Liver (tissue), 9 donors: Measurements from ENCODE around the gene TRUB2. TPM values are rescaled to one million over a fixed set of nuclear protein-coding genes. Genes with fewer than 3 reads are reported as not detected.
A peak's percentile ranks its signal among the peaks of the same experiment; 100 is the strongest.

Source experiments
- DNase-seq: peaks from one replicate; pipeline ENCODE4 v3.0.0-alpha.2; 2017; ENCODE audit warnings: low spot score
- H3K27ac ChIP-seq, 2 donors: one replicate each; pipeline ENCODE4 v1.7.0; 2013; ENCODE audit warnings: inconsistent platforms in 2 of 2, low read length in 2 of 2, control low read depth in 1 of 2, low read depth in 1 of 2, mild to moderate bottlenecking in 1 of 2
- H3K27me3 ChIP-seq, 4 donors: one replicate each; pipeline versions ENCODE4 v1.6.1 to v1.7.0; 2013; ENCODE audit warnings: low read length in 3 of 4, inconsistent platforms in 1 of 4, mild to moderate bottlenecking in 1 of 4, moderate library complexity in 1 of 4; ENCODE audit not compliant: control insufficient read depth in 4 of 4, insufficient read depth in 4 of 4
- H3K36me3 ChIP-seq, 4 donors: one replicate each; pipeline versions ENCODE4 v1.6.1 to v1.7.0; 2013; ENCODE audit warnings: low read length in 3 of 4, mild to moderate bottlenecking in 3 of 4, low read depth in 1 of 4, moderate library complexity in 1 of 4; ENCODE audit not compliant: control insufficient read depth in 4 of 4, insufficient read depth in 3 of 4
- H3K4me1 ChIP-seq, 4 donors: one replicate each; pipeline versions ENCODE4 v1.6.1 to v1.7.0; 2013; ENCODE audit warnings: low read length in 3 of 4, mild to moderate bottlenecking in 3 of 4, moderate library complexity in 1 of 4; ENCODE audit not compliant: control insufficient read depth in 4 of 4, insufficient read depth in 4 of 4
- H3K4me3 ChIP-seq, 3 donors: one replicate each; pipeline versions ENCODE4 v1.6.1 to v1.7.0; 2013; ENCODE audit warnings: low read length in 3 of 3, control low read depth in 1 of 3, low read depth in 1 of 3, mild to moderate bottlenecking in 1 of 3
- H3K9ac ChIP-seq, 2 donors: one replicate each; pipeline ENCODE4 v1.7.0; 2013; ENCODE audit warnings: low read length in 2 of 2, mild to moderate bottlenecking in 2 of 2, moderate library complexity in 2 of 2, control low read depth in 1 of 2, low read depth in 1 of 2
- H3K9me3 ChIP-seq, 4 donors: one replicate each; pipeline versions ENCODE4 v1.6.1 to v1.7.0; 2013; ENCODE audit warnings: low read length in 3 of 4; ENCODE audit not compliant: control insufficient read depth in 4 of 4
- EGR1 ChIP-seq, 2 donors: IDR thresholded peaks; 2 replicates each; pipeline ENCODE4 v1.6.1; 2016 to 2018; ENCODE audit warnings: antibody characterized with exemption in 2 of 2, low read depth in 2 of 2
- FOXA1 ChIP-seq: IDR thresholded peaks from 2 replicates; pipeline ENCODE4 v1.6.1; 2016; ENCODE audit warnings: antibody characterized with exemption
- FOXA2 ChIP-seq: IDR thresholded peaks from 2 replicates; pipeline ENCODE4 v1.6.1; 2016; ENCODE audit warnings: antibody characterized with exemption
- GABPA ChIP-seq, 2 donors: IDR thresholded peaks in 1 of 2; conservative IDR thresholded peaks in 1 of 2; 2 replicates each; pipeline ENCODE4 v1.6.1; 2016; ENCODE audit warnings: antibody characterized with exemption in 2 of 2, mild to moderate bottlenecking in 1 of 2, moderate library complexity in 1 of 2
- HNF4A ChIP-seq, 2 donors: conservative IDR thresholded peaks; 2 replicates each; pipeline ENCODE4 v1.6.1; 2016; ENCODE audit warnings: antibody characterized with exemption in 2 of 2, mild to moderate bottlenecking in 2 of 2
- HNF4G ChIP-seq: IDR thresholded peaks from 2 replicates; pipeline ENCODE4 v1.6.1; 2016; ENCODE audit warnings: antibody characterized with exemption
- NR2F2 ChIP-seq: IDR thresholded peaks from 2 replicates; pipeline ENCODE4 v1.6.1; 2016; ENCODE audit warnings: antibody characterized with exemption
- RAD21 ChIP-seq, 2 donors: IDR thresholded peaks; 2 replicates each; pipeline ENCODE4 v1.6.1; 2016; ENCODE audit warnings: antibody characterized with exemption in 2 of 2, mild to moderate bottlenecking in 2 of 2
- SP1 ChIP-seq: IDR thresholded peaks from 2 replicates; pipeline ENCODE4 v1.6.1; 2018; ENCODE audit warnings: antibody characterized with exemption, mild to moderate bottlenecking
- TAF1 ChIP-seq: conservative IDR thresholded peaks from 2 replicates; pipeline ENCODE4 v1.6.1; 2016; ENCODE audit warnings: antibody characterized with exemption, mild to moderate bottlenecking
- YY1 ChIP-seq: IDR thresholded peaks from 2 replicates; pipeline ENCODE4 v1.6.1; 2016; ENCODE audit warnings: antibody characterized with exemption, mild to moderate bottlenecking
- WGBS: extraction: QIAGEN DNeasy Blood & Tissue Kit; methylation state at CpG from one replicate; pipeline ENCODE4 v1.1.7; 2013; 5-methylcytosine and 5-hydroxymethylcytosine counted together
- polyA plus RNA-seq, 2 donors: library from polyadenylated mRNA; stranded (reverse) in 1 of 2; unstranded in 1 of 2; fragments of 200-250 nt in 1 of 2; fragments of >200 nt in 1 of 2; fragmentation: Nextera tagmentation in 1 of 2; extraction: Ambion mirVana in 1 of 2; gene quantifications; one replicate each; pipeline versions ENCODE4 v1.2.1 to v1.2.3, GENCODE V29; 2013 to 2015
- total RNA-seq, 2 donors: library from RNA; depleted of rRNA; stranded (reverse); fragments of >200 nt; gene quantifications; one replicate each; pipeline ENCODE4 v1.2.3, GENCODE V29; 2014
- TF ChIP-seq, protein P1 (sequence below): IDR thresholded peaks from 2 replicates; pipeline ENCODE4 v1.6.1; 2016; ENCODE audit warnings: antibody characterized with exemption
- TF ChIP-seq, protein P2 (sequence below): fragments of 150-350 bp; IDR thresholded peaks from 2 replicates; pipeline ENCODE4 v1.5.1; 2017; ENCODE audit warnings: improper control_type of control experiment, low read depth, low read length; ENCODE audit not compliant: missing input control
- TF ChIP-seq, protein P3 (sequence below): IDR thresholded peaks from 2 replicates; pipeline ENCODE4 v1.6.1; 2016; ENCODE audit warnings: antibody characterized with exemption
- TF ChIP-seq, protein P4 (sequence below): IDR thresholded peaks from 2 replicates; pipeline ENCODE4 v1.6.1; 2016; ENCODE audit warnings: antibody characterized with exemption, mild to moderate bottlenecking
- TF ChIP-seq, protein P5 (sequence below): IDR thresholded peaks from 2 replicates; pipeline ENCODE4 v1.6.1; 2016; ENCODE audit warnings: antibody characterized with exemption
- donor health status: healthy.
- donor health status: healthy.
- donor health status: healthy.
- donor health status: healthy.
- donor health status: healthy.

The TRUB2 gene
- total and polyA plus RNA-seq, 4 donors, result 12.7 to 35.8 (median 19.4) TPM

DNA sequence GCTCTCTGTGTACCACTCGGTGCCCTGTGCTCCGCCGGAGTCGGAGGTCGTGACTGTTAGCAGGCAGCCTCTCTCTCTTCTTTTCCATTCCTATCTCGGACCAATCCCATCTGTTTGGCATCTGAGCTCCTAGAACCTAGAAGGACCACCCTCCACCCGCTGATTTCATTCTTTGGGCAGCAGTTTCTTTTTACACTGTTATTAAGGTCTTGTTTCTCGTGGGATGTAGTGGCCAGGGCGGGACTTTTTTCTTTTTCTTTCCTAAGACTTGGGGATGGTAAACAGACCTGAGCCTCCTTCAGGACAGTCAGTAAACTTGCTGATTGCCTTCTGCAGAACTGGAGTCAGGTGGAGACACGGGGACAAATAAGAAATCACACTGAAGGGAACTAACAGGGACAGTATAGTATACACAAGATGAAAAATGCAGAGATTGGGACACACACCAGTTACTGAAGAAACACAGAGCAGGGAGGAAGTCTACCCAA is 49.4 kb upstream of the TRUB2 start:
- Histone ChIP-seq H3K36me3 (peaks cover 0 to 3% (median 0%) of the 10 kb centered on the region in 4 donors), H3K4me1 (peaks cover 0 to 20% (median 17%) of the 10 kb centered on the region in 4 donors), H3K9ac (peak overlapping the region; percentile 37 to 99), H3K27me3 (no peaks in the 10 kb centered on the region), H3K9me3 (no peaks in the 10 kb centered on the region), H3K4me3 (peak overlapping the region; percentile 71 to 99 (median 78)), H3K27ac (peak overlapping the region; percentile 59 to 84)
- WGBS, result under 1% methylated on average over 10 of the region's 10 CpGs
- DNase-seq, result no peak
- TF ChIP-seq SP1, result no peak
- TF ChIP-seq, protein P1, sequence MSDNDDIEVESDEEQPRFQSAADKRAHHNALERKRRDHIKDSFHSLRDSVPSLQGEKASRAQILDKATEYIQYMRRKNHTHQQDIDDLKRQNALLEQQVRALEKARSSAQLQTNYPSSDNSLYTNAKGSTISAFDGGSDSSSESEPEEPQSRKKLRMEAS, result no peak
- TF ChIP-seq FOXA1, result no peak
- TF ChIP-seq, protein P2, sequence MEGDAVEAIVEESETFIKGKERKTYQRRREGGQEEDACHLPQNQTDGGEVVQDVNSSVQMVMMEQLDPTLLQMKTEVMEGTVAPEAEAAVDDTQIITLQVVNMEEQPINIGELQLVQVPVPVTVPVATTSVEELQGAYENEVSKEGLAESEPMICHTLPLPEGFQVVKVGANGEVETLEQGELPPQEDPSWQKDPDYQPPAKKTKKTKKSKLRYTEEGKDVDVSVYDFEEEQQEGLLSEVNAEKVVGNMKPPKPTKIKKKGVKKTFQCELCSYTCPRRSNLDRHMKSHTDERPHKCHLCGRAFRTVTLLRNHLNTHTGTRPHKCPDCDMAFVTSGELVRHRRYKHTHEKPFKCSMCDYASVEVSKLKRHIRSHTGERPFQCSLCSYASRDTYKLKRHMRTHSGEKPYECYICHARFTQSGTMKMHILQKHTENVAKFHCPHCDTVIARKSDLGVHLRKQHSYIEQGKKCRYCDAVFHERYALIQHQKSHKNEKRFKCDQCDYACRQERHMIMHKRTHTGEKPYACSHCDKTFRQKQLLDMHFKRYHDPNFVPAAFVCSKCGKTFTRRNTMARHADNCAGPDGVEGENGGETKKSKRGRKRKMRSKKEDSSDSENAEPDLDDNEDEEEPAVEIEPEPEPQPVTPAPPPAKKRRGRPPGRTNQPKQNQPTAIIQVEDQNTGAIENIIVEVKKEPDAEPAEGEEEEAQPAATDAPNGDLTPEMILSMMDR, result no peak
- TF ChIP-seq, protein P3, sequence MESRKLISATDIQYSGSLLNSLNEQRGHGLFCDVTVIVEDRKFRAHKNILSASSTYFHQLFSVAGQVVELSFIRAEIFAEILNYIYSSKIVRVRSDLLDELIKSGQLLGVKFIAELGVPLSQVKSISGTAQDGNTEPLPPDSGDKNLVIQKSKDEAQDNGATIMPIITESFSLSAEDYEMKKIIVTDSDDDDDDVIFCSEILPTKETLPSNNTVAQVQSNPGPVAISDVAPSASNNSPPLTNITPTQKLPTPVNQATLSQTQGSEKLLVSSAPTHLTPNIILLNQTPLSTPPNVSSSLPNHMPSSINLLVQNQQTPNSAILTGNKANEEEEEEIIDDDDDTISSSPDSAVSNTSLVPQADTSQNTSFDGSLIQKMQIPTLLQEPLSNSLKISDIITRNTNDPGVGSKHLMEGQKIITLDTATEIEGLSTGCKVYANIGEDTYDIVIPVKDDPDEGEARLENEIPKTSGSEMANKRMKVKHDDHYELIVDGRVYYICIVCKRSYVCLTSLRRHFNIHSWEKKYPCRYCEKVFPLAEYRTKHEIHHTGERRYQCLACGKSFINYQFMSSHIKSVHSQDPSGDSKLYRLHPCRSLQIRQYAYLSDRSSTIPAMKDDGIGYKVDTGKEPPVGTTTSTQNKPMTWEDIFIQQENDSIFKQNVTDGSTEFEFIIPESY, result no peak
- TF ChIP-seq, protein P4, sequence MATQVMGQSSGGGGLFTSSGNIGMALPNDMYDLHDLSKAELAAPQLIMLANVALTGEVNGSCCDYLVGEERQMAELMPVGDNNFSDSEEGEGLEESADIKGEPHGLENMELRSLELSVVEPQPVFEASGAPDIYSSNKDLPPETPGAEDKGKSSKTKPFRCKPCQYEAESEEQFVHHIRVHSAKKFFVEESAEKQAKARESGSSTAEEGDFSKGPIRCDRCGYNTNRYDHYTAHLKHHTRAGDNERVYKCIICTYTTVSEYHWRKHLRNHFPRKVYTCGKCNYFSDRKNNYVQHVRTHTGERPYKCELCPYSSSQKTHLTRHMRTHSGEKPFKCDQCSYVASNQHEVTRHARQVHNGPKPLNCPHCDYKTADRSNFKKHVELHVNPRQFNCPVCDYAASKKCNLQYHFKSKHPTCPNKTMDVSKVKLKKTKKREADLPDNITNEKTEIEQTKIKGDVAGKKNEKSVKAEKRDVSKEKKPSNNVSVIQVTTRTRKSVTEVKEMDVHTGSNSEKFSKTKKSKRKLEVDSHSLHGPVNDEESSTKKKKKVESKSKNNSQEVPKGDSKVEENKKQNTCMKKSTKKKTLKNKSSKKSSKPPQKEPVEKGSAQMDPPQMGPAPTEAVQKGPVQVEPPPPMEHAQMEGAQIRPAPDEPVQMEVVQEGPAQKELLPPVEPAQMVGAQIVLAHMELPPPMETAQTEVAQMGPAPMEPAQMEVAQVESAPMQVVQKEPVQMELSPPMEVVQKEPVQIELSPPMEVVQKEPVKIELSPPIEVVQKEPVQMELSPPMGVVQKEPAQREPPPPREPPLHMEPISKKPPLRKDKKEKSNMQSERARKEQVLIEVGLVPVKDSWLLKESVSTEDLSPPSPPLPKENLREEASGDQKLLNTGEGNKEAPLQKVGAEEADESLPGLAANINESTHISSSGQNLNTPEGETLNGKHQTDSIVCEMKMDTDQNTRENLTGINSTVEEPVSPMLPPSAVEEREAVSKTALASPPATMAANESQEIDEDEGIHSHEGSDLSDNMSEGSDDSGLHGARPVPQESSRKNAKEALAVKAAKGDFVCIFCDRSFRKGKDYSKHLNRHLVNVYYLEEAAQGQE, result no peak
- no peak for TF ChIP-seq GABPA (IDR thresholded peaks at IDR 0.05 in 1 of 2, conservative IDR thresholded peaks at IDR 0.05 in 1 of 2)
- no peak for TF ChIP-seq HNF4G
- TF ChIP-seq NR2F2, result no peak
- no peak for TF ChIP-seq YY1
- no peak for TF ChIP-seq HNF4A (conservative IDR thresholded peaks at IDR 0.05)

DNA sequence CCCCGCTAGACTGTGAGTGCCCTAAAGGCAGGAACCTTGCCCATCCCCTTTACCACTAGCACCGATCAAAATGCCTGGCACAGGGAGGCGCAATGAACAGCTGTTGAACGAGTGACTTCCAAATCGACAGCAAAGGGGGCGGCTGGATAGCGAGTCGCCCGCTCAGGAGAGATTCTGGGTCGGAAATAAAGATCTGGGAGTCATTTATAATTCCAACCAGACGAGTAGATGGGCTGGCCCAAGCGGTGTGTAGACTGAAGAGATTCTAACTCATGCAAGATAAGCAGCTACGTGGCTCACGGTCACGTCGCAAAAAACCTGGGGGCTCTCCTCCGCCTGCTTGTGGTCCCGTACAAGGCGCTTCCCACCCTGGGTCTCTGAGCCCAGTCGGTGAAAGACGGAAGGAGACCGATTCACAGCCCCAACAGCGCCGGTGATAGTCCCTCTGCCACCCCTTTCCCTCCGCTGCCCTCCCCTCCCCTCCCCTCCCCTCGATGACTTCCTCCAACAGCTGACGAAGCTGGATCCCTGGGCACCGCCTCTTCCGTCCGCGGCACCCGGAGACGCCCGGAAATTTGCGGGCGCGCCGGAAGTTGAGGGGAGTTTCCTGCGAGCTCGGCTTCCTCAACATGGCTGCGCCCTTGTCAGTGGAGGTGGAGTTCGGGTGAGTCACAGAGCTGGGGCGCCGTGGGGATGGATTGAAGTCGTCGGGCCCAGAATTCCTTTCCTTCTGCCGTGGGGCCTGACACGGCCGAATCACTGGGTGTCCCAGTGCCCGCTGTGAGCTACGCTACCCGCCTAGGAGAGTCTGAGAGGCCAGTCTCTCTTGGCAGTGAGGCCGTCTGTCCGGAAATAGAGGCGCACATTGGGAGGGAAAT is 48.7 kb upstream of the TRUB2 start, which contains the start of gene URM1:
Gene URM1, plus strand, starts transcription at position 623 of the 878 bp plus-strand sequence. Its CDS starts 7 bp downstream, at position 630.
- no peaks in the 10 kb centered on the region for H3K27me3 ChIP-seq
- peak within 1 kb of the TSS; percentile 84 to 87 for H3K27ac ChIP-seq
- peak; percentile 96 for DNase-seq
- H3K9me3 ChIP-seq, result no peaks in the 10 kb centered on the region
- H3K36me3 ChIP-seq, result peaks cover 0 to 3% (median 0%) of the 10 kb centered on the region in 4 donors
- H3K4me1 ChIP-seq, result peaks cover 0 to 20% (median 17%) of the 10 kb centered on the region in 4 donors
- peak within 1 kb of the TSS; percentile 71 to 99 (median 78) for H3K4me3 ChIP-seq
- H3K9ac ChIP-seq, result peak within 1 kb of the TSS; percentile 79 to 99
- WGBS, result under 1% methylated on average over 55 of the region's 55 CpGs
- TF ChIP-seq RAD21 (IDR thresholded peaks at IDR 0.05) (no peak), TAF1 (peak; percentile 35), YY1 (peak; percentile 99), NR2F2 (no peak), GABPA (IDR thresholded peaks at IDR 0.05 in 1 of 2, conservative IDR thresholded peaks at IDR 0.05 in 1 of 2) (peak; percentile 91 to 99), FOXA2 (no peak), HNF4A (conservative IDR thresholded peaks at IDR 0.05) (no peak), SP1 (peak; percentile 55), EGR1 (IDR thresholded peaks at IDR 0.05; ENCODE audit: low read depth in 2 of 2) (peak; percentile 69 to 92), HNF4G (no peak)
- TF ChIP-seq, protein P5, sequence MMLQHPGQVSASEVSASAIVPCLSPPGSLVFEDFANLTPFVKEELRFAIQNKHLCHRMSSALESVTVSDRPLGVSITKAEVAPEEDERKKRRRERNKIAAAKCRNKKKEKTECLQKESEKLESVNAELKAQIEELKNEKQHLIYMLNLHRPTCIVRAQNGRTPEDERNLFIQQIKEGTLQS, result no peak
- TF ChIP-seq, protein P2, result no peak
- TF ChIP-seq, protein P1, result peak; percentile 95
- TF ChIP-seq, protein P3, result peak; percentile 66
